ENCODE results near the gene CRISPLD2.

DNA sequence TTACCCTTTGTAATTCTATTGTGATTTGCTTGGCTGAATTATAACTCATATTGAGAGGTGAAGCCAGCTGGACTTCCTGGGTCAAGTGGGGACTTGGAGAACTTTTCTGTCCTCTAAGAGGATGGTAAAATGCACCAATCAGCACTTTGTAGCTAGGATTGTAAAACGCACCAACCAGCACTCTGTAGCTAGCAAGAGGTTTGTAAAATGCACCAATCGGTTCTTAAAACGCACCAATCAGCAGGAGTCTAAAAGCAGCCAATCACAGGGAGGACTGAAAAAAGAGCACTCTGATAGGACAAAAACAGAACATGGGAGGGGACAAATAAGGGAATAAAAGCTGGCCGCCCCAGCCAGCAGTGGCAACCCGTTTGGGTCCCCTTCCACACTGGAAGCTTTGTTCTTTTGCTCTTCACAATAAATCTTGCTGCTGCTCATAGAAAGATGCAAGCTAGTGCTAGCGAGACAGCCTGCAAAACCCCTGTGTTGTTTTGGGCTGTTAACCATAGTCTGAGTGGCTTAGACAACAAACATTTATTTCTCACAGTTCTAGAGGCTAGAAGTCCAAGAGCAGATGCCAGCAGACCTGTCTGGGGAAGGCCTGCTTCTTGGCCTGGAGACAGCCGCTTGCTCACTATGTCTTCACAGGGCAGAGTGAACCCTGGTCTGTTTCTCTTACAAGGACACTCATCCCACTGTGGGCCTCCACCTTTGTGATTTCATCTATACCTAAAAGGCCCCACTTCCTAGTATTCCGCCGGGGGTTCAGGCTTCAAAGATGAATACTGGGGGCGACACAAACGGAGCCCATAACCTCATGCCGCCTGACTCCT is 39.0 kb upstream of the CRISPLD2 start:
- TF ChIP-seq, protein P1, sequence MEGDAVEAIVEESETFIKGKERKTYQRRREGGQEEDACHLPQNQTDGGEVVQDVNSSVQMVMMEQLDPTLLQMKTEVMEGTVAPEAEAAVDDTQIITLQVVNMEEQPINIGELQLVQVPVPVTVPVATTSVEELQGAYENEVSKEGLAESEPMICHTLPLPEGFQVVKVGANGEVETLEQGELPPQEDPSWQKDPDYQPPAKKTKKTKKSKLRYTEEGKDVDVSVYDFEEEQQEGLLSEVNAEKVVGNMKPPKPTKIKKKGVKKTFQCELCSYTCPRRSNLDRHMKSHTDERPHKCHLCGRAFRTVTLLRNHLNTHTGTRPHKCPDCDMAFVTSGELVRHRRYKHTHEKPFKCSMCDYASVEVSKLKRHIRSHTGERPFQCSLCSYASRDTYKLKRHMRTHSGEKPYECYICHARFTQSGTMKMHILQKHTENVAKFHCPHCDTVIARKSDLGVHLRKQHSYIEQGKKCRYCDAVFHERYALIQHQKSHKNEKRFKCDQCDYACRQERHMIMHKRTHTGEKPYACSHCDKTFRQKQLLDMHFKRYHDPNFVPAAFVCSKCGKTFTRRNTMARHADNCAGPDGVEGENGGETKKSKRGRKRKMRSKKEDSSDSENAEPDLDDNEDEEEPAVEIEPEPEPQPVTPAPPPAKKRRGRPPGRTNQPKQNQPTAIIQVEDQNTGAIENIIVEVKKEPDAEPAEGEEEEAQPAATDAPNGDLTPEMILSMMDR (conservative IDR thresholded peaks at IDR 0.05; ENCODE audit: low read length) = no peak
- TF ChIP-seq EZH2phosphoT487 (IDR thresholded peaks at IDR 0.05; ENCODE audit: borderline replicate concordance, low read depth, low read length) = no peak

Measured in OCI-LY7 (cell line).